Keratinocyte (primary cell): ENCODE measurements around the gene ZNF511. TPM values are rescaled to one million over a fixed set of nuclear protein-coding genes. Genes with fewer than 3 reads are reported as not detected.
A peak's percentile ranks its signal among the peaks of the same experiment; 100 is the strongest.

Experiments
- DNase-seq: peaks from one replicate; pipeline ENCODE4 v3.0.0-alpha.2; 2011; ENCODE audit warnings: low read depth, missing footprints, low spot score
- FAIRE-seq: peaks from 2 replicates; lab custom pipeline; 2011; peaks lifted over from hg19 to GRCh38; lab: Jason Lieb, UNC
- H2AFZ ChIP-seq: 2 replicates; pipeline ENCODE4 v1.6.0; 2012; ENCODE audit warnings: low read length, control low read depth, inconsistent platforms; ENCODE audit not compliant: control insufficient read depth
- H3K27ac ChIP-seq: 2 replicates; pipeline ENCODE4 v1.5.1; 2011; ENCODE audit warnings: low read length; ENCODE audit not compliant: control insufficient read depth, insufficient read depth
- H3K27me3 ChIP-seq: 3 replicates; pipeline ENCODE4 v1.6.0; 2011; ENCODE audit warnings: low read length; ENCODE audit not compliant: control insufficient read depth, insufficient read depth; ENCODE audit errors: extremely low read depth
- H3K36me3 ChIP-seq, 2 experiments: 2 replicates in 1 of 2; 3 replicates in 1 of 2; pipeline ENCODE4 v1.5.1; 2011; ENCODE audit warnings: low read length in 2 of 2, mild to moderate bottlenecking in 1 of 2; ENCODE audit not compliant: control insufficient read depth in 2 of 2, insufficient read depth in 2 of 2; ENCODE audit errors: extremely low read depth in 1 of 2
- H3K4me1 ChIP-seq: 3 replicates; pipeline ENCODE4 v1.5.1; 2011; ENCODE audit warnings: low read length; ENCODE audit not compliant: control insufficient read depth, insufficient read depth; ENCODE audit errors: extremely low read depth
- H3K4me2 ChIP-seq: 3 replicates; pipeline ENCODE4 v1.6.0; 2011; ENCODE audit warnings: low read depth, low read length; ENCODE audit not compliant: control insufficient read depth, insufficient read depth; ENCODE audit errors: extremely low read depth
- H3K4me3 ChIP-seq, 3 experiments: fragments of 200-600 bp in 1 of 3; sonication (generic) in 1 of 3; 2 replicates in 2 of 3; 3 replicates in 1 of 3; pipeline ENCODE4 v1.5.1; 2011 to 2016; ENCODE audit warnings: low read length in 3 of 3, mild to moderate bottlenecking in 3 of 3, control low read depth in 2 of 3, inconsistent platforms in 1 of 3, low read depth in 1 of 3, mixed read lengths in 1 of 3, mixed run types in 1 of 3, moderate library complexity in 1 of 3; ENCODE audit not compliant: control insufficient read depth in 2 of 3, insufficient read depth in 2 of 3; ENCODE audit errors: extremely low read depth in 1 of 3
- H3K79me2 ChIP-seq: 2 replicates; pipeline ENCODE4 v1.6.0; 2012; ENCODE audit warnings: low read length; ENCODE audit not compliant: control insufficient read depth, insufficient read depth
- H3K9ac ChIP-seq: 3 replicates; pipeline ENCODE4 v1.6.0; 2011; ENCODE audit warnings: low read length; ENCODE audit not compliant: control insufficient read depth, insufficient read depth; ENCODE audit errors: extremely low read depth
- H3K9me1 ChIP-seq: 3 replicates; pipeline ENCODE4 v1.6.0; 2011; ENCODE audit warnings: low read length; ENCODE audit not compliant: control insufficient read depth, insufficient read depth; ENCODE audit errors: extremely low read depth
- H3K9me3 ChIP-seq: 2 replicates; pipeline ENCODE4 v1.5.1; 2012; ENCODE audit warnings: low read depth, low read length; ENCODE audit not compliant: control insufficient read depth
- H4K20me1 ChIP-seq: 3 replicates; pipeline ENCODE4 v1.6.0; 2011; ENCODE audit warnings: low read length; ENCODE audit not compliant: control insufficient read depth, insufficient read depth; ENCODE audit errors: extremely low read depth
- EZH2 ChIP-seq: IDR thresholded peaks from one replicate; pipeline ENCODE4 v1.6.1; 2012; ENCODE audit warnings: inconsistent platforms, mild to moderate bottlenecking, low read length, moderate library complexity
- dilution Hi-C: fragments of 300-500 bp; cut with MboI; formaldehyde crosslinking; loops from one replicate; pipeline ENCODE4 v1.7.0; 2020; ENCODE audit warnings: low sequenced_read_pairs; ENCODE audit not compliant: extremely low pct_ligation_motif_present
- polyA minus RNA-seq, 3 experiments: library from RNA; depleted of rRNA, polyadenylated mRNA; stranded (reverse); fragments of >200 nt; gene quantifications; 1 replicate in 1 of 3; 2 replicates in 1 of 3; 3 replicates in 1 of 3; pipeline ENCODE4 v1.2.3, GENCODE V29; 2011
- polyA plus RNA-seq, 5 experiments: library from polyadenylated mRNA; depleted of rRNA in 3 of 5; stranded (reverse) in 3 of 5; stranded (forward) in 1 of 5; unstranded in 1 of 5; fragments of >200 nt; gene quantifications; 1 replicate in 1 of 5; 2 replicates in 3 of 5; 3 replicates in 1 of 5; pipeline versions ENCODE4 v1.2.1 to v1.2.3, GENCODE V29; 2011 to 2012; ENCODE audit warnings: missing spikeins in 2 of 5, low read depth in 1 of 5, low replicate concordance in 1 of 5
- TF ChIP-seq, protein P1 (sequence below), 3 experiments: IDR thresholded peaks in 1 of 3; conservative IDR thresholded peaks in 1 of 3; optimal IDR thresholded peaks in 1 of 3; 2 replicates in 2 of 3; 3 replicates in 1 of 3; pipeline versions ENCODE3 to v1.5.1; 2011; ENCODE audit warnings: low read length in 3 of 3, mild to moderate bottlenecking in 3 of 3, moderate library complexity in 2 of 3, control low read depth in 1 of 3, inconsistent platforms in 1 of 3; ENCODE audit not compliant: insufficient read depth in 2 of 3; ENCODE audit errors: extremely low read depth in 1 of 3

The ZNF511 gene, protein sequence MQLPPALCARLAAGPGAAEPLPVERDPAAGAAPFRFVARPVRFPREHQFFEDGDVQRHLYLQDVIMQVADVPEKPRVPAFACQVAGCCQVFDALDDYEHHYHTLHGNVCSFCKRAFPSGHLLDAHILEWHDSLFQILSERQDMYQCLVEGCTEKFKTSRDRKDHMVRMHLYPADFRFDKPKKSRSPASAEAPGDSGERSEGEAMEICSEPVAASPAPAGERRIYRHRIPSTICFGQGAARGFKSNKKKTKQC
- 15.3 to 22.0 TPM (median 20.2 TPM) in 3 replicates for polyA plus RNA-seq
- 13.8 TPM for polyA plus RNA-seq (2011; ENCODE audit: low read depth)
- 11.8 and 12.5 TPM in 2 replicates for polyA plus RNA-seq (2011; cell fraction: cytosol; rRNA removed)
- 7.4 and 8.4 TPM in 2 replicates for polyA plus RNA-seq (2011; cell fraction: nucleus; rRNA removed)
- 8.7 and 29.5 TPM in 2 replicates for polyA plus RNA-seq (2012; ENCODE audit: low replicate concordance)
- 11.4 to 25.4 TPM (median 11.7 TPM) in 3 replicates for polyA minus RNA-seq
- 15.0 TPM for polyA minus RNA-seq (2011; cell fraction: cytosol; rRNA and poly(A)+ RNA removed)
- polyA minus RNA-seq (2011; cell fraction: nucleus; rRNA and poly(A)+ RNA removed), result 2.8 and 3.7 TPM in 2 replicates

DNA sequence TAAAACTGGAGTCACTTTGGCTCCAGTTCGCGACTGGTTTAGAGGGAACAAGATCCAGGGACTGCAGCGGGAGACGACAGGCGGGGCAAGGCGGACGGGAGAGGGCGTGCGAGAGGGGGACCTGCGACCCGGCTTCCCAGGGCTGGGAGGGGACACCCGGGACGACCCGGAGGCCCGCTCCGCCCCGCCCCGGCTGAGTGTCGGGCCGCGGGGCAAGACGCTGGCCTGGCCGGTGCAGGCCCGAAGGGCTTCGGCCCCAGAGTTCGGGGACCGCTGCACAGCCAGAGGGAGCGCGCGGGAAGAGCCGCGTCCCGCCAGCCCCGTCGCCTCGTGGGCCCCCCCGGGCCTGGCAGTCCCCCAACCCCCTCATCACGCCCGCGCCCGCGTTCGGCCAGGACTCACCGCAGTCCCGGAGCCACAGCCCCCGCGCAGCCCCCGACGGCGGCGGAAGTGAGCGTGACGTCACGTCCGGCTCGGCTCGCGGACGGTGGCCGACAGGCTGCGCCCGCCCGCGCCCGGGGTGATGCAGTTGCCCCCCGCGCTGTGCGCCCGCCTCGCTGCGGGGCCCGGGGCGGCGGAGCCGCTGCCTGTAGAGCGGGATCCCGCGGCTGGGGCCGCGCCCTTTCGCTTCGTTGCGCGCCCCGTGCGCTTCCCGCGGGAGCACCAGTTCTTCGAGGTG lies at the start of gene ZNF511, which contains the start of gene TUBGCP2:
ZNF511 (plus strand) TSS at position 494 of the 679 bp plus-strand sequence; CDS start at position 524, 30 bp downstream.
TUBGCP2 (minus strand) TSS at position 452 of the 679 bp plus-strand sequence. CDS start 5,931 bp downstream, outside the sequence.
- H3K9me3 ChIP-seq, result no peaks in the 10 kb centered on the region
- peak within 1 kb of the TSS; percentile 80 for H2AFZ ChIP-seq
- DNase-seq, result peak; percentile 17
- TF ChIP-seq EZH2, result no peak
- TF ChIP-seq, protein P1, sequence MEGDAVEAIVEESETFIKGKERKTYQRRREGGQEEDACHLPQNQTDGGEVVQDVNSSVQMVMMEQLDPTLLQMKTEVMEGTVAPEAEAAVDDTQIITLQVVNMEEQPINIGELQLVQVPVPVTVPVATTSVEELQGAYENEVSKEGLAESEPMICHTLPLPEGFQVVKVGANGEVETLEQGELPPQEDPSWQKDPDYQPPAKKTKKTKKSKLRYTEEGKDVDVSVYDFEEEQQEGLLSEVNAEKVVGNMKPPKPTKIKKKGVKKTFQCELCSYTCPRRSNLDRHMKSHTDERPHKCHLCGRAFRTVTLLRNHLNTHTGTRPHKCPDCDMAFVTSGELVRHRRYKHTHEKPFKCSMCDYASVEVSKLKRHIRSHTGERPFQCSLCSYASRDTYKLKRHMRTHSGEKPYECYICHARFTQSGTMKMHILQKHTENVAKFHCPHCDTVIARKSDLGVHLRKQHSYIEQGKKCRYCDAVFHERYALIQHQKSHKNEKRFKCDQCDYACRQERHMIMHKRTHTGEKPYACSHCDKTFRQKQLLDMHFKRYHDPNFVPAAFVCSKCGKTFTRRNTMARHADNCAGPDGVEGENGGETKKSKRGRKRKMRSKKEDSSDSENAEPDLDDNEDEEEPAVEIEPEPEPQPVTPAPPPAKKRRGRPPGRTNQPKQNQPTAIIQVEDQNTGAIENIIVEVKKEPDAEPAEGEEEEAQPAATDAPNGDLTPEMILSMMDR (optimal IDR thresholded peaks at IDR 0.05 in 1 of 3, IDR thresholded peaks at IDR 0.05 in 1 of 3, conservative IDR thresholded peaks at IDR 0.05 in 1 of 3; ENCODE audit: extremely low read depth in 1 of 3, insufficient read depth in 2 of 3, low read length in 3 of 3), result peak in 2 of 3 experiments; percentile 21 to 32
- dilution Hi-C loops, result no loop called here
- FAIRE-seq, result no peak
- peak within 1 kb of the TSS; percentile 98 for H3K27ac ChIP-seq
- peaks cover 9% of the 10 kb centered on the region for H3K4me1 ChIP-seq
- peak within 1 kb of the TSS; percentile 86 for H3K4me2 ChIP-seq
- peaks cover 47% of the 10 kb centered on the region for H3K79me2 ChIP-seq
- H3K9ac ChIP-seq, result peak within 1 kb of the TSS; percentile 99
- H3K36me3 ChIP-seq, result peaks cover 15 to 17% of the 10 kb centered on the region in 2 experiments
- H4K20me1 ChIP-seq, result peaks cover 3% of the 10 kb centered on the region
- peaks cover 2% of the 10 kb centered on the region for H3K9me1 ChIP-seq
- H3K27me3 ChIP-seq, result no peaks in the 10 kb centered on the region
- H3K4me3 ChIP-seq, result peak within 1 kb of the TSS; percentile 92 to 98 (median 97)

DNA sequence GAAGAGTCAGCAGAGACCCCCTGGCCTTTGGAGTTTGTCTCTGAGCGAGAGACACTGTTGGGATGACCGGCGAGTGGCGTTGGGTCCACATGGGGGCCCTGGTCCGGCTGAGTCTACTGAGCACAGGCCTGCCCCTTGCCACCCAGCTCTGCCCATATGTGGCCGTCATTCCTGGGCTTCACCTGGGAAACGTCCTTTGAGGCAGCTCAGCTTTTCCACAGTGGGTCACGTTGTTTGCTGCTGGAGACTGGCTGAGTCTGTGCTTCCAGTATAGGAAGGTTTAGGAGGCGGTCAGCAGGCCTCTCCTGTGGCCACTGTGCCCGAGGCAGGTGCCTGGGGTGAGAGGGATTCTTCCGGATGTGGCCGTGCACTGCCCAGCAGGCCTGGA lies 49.1 kb upstream of the ZNF511 start:
- dilution Hi-C loops, result no loop called here
- Histone ChIP-seq H4K20me1 (peaks cover 4% of the 10 kb centered on the region), H3K9ac (peak overlapping the region; percentile 68), H3K4me3 (no peak overlapping the region), H2AFZ (no peak overlapping the region), H3K9me1 (no peaks in the 10 kb centered on the region), H3K4me2 (peak overlapping the region; percentile 70), H3K27ac (peak overlapping the region; percentile 71), H3K79me2 (no peaks in the 10 kb centered on the region), H3K27me3 (no peaks in the 10 kb centered on the region), H3K36me3 (peaks cover 7 to 20% of the 10 kb centered on the region in 2 experiments), H3K9me3 (no peaks in the 10 kb centered on the region), H3K4me1 (peaks cover 57% of the 10 kb centered on the region)
- FAIRE-seq (no peak), DNase-seq (no peak)
- no peak for TF ChIP-seq EZH2
- TF ChIP-seq, protein P1 (optimal IDR thresholded peaks at IDR 0.05 in 1 of 3, IDR thresholded peaks at IDR 0.05 in 1 of 3, conservative IDR thresholded peaks at IDR 0.05 in 1 of 3; ENCODE audit: extremely low read depth in 1 of 3, insufficient read depth in 2 of 3, low read length in 3 of 3), result no peak
